A549 (cell line): ENCODE results near the gene FSTL4. TPM values are rescaled to one million over a fixed set of nuclear protein-coding genes. Genes with fewer than 3 reads are reported as not detected.

Experiments used
- ATAC-seq, 2 experiments: fragments of 200-7000 bp in 1 of 2; fragments of >200 bp in 1 of 2; cut with Nextera tagmentation in 1 of 2; cut with Tn5 transposase in 1 of 2; 3 replicates each; pipeline versions ENCODE4 v1.8.0 to v1.9.1; 2018 to 2020; ENCODE audit warnings: mild to moderate bottlenecking in 1 of 2, moderate library complexity in 1 of 2
- CTCF ChIA-PET: fragments of 300-600 bp; sonication (Branson Sonifier 250); formaldehyde crosslinking; extraction: SDS; loops from one replicate; lab custom pipeline; 2021; ENCODE audit warnings: antibody characterized with exemption, inconsistent platforms; lab: Yijun Ruan, JAX
- POLR2A ChIA-PET: fragments of 350-600 bp; formaldehyde crosslinking; extraction: SDS; loops from one replicate; lab custom pipeline; 2021; ENCODE audit warnings: antibody characterized with exemption, inconsistent platforms; lab: Yijun Ruan, JAX
- DNase-seq, 2 experiments: peaks; one replicate each; pipeline versions ENCODE4 v3.0.0 to v3.0.0-alpha.2; 2011 to 2016; ENCODE audit warnings: low read depth in 1 of 2, low spot score in 1 of 2
- FAIRE-seq: peaks from 2 replicates; lab custom pipeline; 2011; peaks lifted over from hg19 to GRCh38; lab: Jason Lieb, UNC
- H3K27ac ChIP-seq, 2 experiments: fragments of >200 bp; sonication (Bioruptor Twin); formaldehyde crosslinking; 3 replicates each; pipeline ENCODE4 v1.5.1; 2016 to 2017
- H3K4me1 ChIP-seq: fragments of >200 bp; sonication (Bioruptor Twin); formaldehyde crosslinking; 3 replicates; pipeline ENCODE4 v1.6.1; 2016
- H3K4me2 ChIP-seq: fragments of >200 bp; sonication (Bioruptor Twin); formaldehyde crosslinking; 3 replicates; pipeline ENCODE4 v1.6.1; 2016
- H3K4me3 ChIP-seq: fragments of >200 bp; sonication (Bioruptor Twin); formaldehyde crosslinking; 3 replicates; pipeline ENCODE4 v1.5.1; 2016
- H3K9me3 ChIP-seq: fragments of >200 bp; sonication (Bioruptor Twin); formaldehyde crosslinking; 3 replicates; pipeline ENCODE4 v1.6.1; 2016
- BHLHE40 ChIP-seq: IDR thresholded peaks from 2 replicates; pipeline ENCODE4 v1.6.1; 2012; ENCODE audit warnings: low read depth, low read length, inconsistent platforms
- CBX2 ChIP-seq: fragments of 200-600 bp; sonication (generic); IDR thresholded peaks from 2 replicates; pipeline ENCODE4 v1.6.1; 2016; ENCODE audit warnings: low read depth, mild to moderate bottlenecking, borderline replicate concordance
- CBX8 ChIP-seq: fragments of 200-600 bp; sonication (generic); IDR thresholded peaks from 2 replicates; pipeline ENCODE4 v1.6.1; 2016
- CEBPB ChIP-seq, 2 experiments: fragments of >200 bp in 1 of 2; sonication (Bioruptor Twin) in 1 of 2; formaldehyde crosslinking in 1 of 2; IDR thresholded peaks; 2 replicates each; pipeline ENCODE4 v1.6.1; 2012 to 2016
- CHD2 ChIP-seq: fragments of 150-350 bp; IDR thresholded peaks from 2 replicates; pipeline ENCODE4 v1.6.1; 2014; ENCODE audit warnings: low read length; ENCODE audit not compliant: partially characterized antibody
- FOSB ChIP-seq: fragments of 250-450 bp; sonication (Bioruptor Pico); IDR thresholded peaks from 2 replicates; pipeline ENCODE4 v1.5.0; 2020; ENCODE audit warnings: mild to moderate bottlenecking, moderate library complexity
- FOSL2 ChIP-seq, 2 experiments: fragments of 450-650 bp in 1 of 2; fragments of >200 bp in 1 of 2; sonication (Bioruptor Twin) in 1 of 2; formaldehyde crosslinking; IDR thresholded peaks; 2 replicates each; pipeline versions ENCODE4 v1.5.0 to v1.6.1; 2016 to 2020; ENCODE audit warnings: mild to moderate bottlenecking in 1 of 2, moderate library complexity in 1 of 2
- FOXS1 ChIP-seq: fragments of 250-450 bp; sonication (Bioruptor Pico); IDR thresholded peaks from 2 replicates; pipeline ENCODE4 v1.5.0; 2020; ENCODE audit warnings: mild to moderate bottlenecking, moderate library complexity
- GATA3 ChIP-seq: IDR thresholded peaks from 2 replicates; pipeline ENCODE4 v1.6.1; 2012; ENCODE audit warnings: borderline replicate concordance
- HOXB13 ChIP-seq: fragments of 250-450 bp; sonication (Bioruptor Pico); IDR thresholded peaks from 2 replicates; pipeline ENCODE4 v1.5.0; 2020; ENCODE audit warnings: low read depth, mild to moderate bottlenecking, moderate library complexity
- KDM5A ChIP-seq: fragments of 200-600 bp; sonication (generic); IDR thresholded peaks from 2 replicates; pipeline ENCODE4 v1.6.1; 2016; ENCODE audit warnings: antibody characterized with exemption, mild to moderate bottlenecking
- MAZ ChIP-seq: fragments of 150-350 bp; IDR thresholded peaks from 2 replicates; pipeline ENCODE4 v1.6.1; 2014; ENCODE audit warnings: antibody characterized with exemption, low read depth, low read length, borderline replicate concordance
- MYC ChIP-seq: IDR thresholded peaks from 2 replicates; pipeline ENCODE4 v1.6.1; 2012; ENCODE audit warnings: mild to moderate bottlenecking, inconsistent platforms, low read length, improper control_type of control experiment, borderline replicate concordance
- NFE2L2 ChIP-seq: fragments of 150-350 bp; conservative IDR thresholded peaks from 2 replicates; pipeline ENCODE4 v1.6.1; 2014; ENCODE audit warnings: low read length
- RFX5 ChIP-seq: fragments of 450-650 bp; IDR thresholded peaks from 2 replicates; pipeline ENCODE4 v1.7.1; 2014; ENCODE audit warnings: antibody characterized with exemption, mild to moderate bottlenecking, moderate library complexity
- RNF2 ChIP-seq: fragments of 200-600 bp; sonication (generic); IDR thresholded peaks from 2 replicates; pipeline ENCODE4 v1.6.1; 2016; ENCODE audit warnings: low read depth, mild to moderate bottlenecking, antibody characterized with exemption, moderate library complexity, borderline replicate concordance
- TFCP2L1 ChIP-seq: fragments of 250-450 bp; sonication (Bioruptor Pico); IDR thresholded peaks from 2 replicates; pipeline ENCODE4 v1.5.0; 2021; ENCODE audit warnings: mild to moderate bottlenecking
- TP53 ChIP-seq: fragments of 250-450 bp; sonication (Bioruptor Pico); IDR thresholded peaks from 2 replicates; pipeline ENCODE4 v1.5.0; 2021; ENCODE audit warnings: mild to moderate bottlenecking, moderate library complexity
- ZFP36 ChIP-seq: fragments of 450-650 bp; IDR thresholded peaks from 2 replicates; pipeline ENCODE4 v1.6.1; 2014; ENCODE audit warnings: borderline replicate concordance; ENCODE audit not compliant: partially characterized antibody
- ZNF302 ChIP-seq: fragments of 250-450 bp; sonication (Bioruptor Pico); IDR thresholded peaks from 2 replicates; pipeline ENCODE4 v1.9.0; 2021; ENCODE audit warnings: inconsistent platforms, mild to moderate bottlenecking, moderate library complexity
- WGBS: methylation state at CpG from one replicate; pipeline ENCODE4 v1.1.6; 2017; ENCODE audit errors: missing lambda C conversion rate; 5-methylcytosine and 5-hydroxymethylcytosine counted together
- polyA plus RNA-seq, 4 experiments: library from polyadenylated mRNA; depleted of rRNA in 3 of 4; stranded (reverse); fragments of >200 nt; fragmentation: RNase III in 1 of 4; extraction: RNeasy Plus Mini Kit Qiagen cat#74134 plus additional on column Dnase treatment in 1 of 4; gene quantifications; 2 replicates in 3 of 4; 3 replicates in 1 of 4; pipeline ENCODE4 v1.2.3, GENCODE V29; 2011 to 2017
- TF ChIP-seq, protein P1 (sequence below): IDR thresholded peaks from 2 replicates; pipeline ENCODE4 v1.6.1; 2012; ENCODE audit warnings: low read depth, borderline replicate concordance
- TF ChIP-seq, protein P2 (sequence below): fragments of 150-350 bp; IDR thresholded peaks from 2 replicates; pipeline ENCODE4 v1.6.1; 2014; ENCODE audit warnings: low read depth, mild to moderate bottlenecking, low read length
- TF ChIP-seq, protein P3 (sequence below): fragments of 450-650 bp; IDR thresholded peaks from 2 replicates; pipeline ENCODE4 v1.6.1; 2014; ENCODE audit warnings: antibody characterized with exemption
- TF ChIP-seq, protein P4 (sequence below): fragments of 250-450 bp; sonication (Bioruptor Pico); IDR thresholded peaks from 2 replicates; pipeline ENCODE4 v1.5.0; 2021; ENCODE audit warnings: mild to moderate bottlenecking, moderate library complexity, borderline replicate concordance

FSTL4 gene
- polyA plus RNA-seq, 2 of the 4 experiments (the other 2 are of a cell fraction), result 1.6 to 1.8 TPM

DNA sequence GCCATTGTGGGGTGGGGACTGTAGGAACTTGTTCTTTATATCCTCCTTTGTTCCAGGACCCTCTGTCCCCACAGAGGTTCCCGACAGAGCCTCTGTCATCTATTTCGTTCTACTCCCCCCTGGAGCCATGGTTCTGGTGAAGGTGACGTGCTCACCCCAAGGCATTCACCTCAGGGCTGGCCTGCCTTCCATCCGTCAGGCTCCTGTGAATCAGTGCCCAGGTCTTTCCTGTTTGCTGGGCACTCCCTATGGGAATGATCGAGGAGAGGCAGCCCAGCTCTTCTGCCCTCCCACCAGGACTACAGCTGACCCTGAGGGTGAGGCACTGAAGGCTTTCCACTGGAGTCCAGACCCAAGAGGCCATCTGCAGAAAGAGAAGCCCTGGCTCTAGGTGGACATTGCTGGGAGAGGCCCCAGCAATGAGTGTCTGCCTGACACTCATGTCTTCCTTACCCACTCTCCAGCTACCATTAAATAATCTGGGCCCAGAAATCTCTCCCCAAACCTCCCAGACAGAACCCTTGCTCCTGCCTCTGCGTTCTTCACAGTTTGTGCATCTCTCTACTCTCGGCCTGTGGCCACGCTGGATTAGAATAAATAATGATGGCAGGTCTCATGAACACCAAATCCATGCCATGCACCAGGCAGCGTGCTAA is 214.2 kb downstream of the FSTL4 start:
- no peaks in the 10 kb centered on the region for H3K4me1 ChIP-seq
- no peak overlapping the region for H3K4me2 ChIP-seq
- CTCF ChIA-PET, result interaction anchor here (0.6 to 2.2 kb wide), 4 partner anchors 8 to 471 kb away, joined by 4 to 8 read pairs (median 6); no protein-coding TSS in a partner anchor
- no peak for TF ChIP-seq FOXS1 (CRISPR knock-in tag)
- no peak for TF ChIP-seq ZNF302 (CRISPR knock-in tag)
- no peak for TF ChIP-seq HOXB13 (CRISPR knock-in tag)
- WGBS, result 59% methylated on average over 9 of the region's 9 CpGs
- POLR2A ChIA-PET, result no interaction called here
- FAIRE-seq (no peak), DNase-seq (no peak), ATAC-seq (no peak)
- no peak overlapping the region for H3K27ac ChIP-seq
- H3K4me3 ChIP-seq, result no peak overlapping the region
- no peaks in the 10 kb centered on the region for H3K9me3 ChIP-seq

DNA sequence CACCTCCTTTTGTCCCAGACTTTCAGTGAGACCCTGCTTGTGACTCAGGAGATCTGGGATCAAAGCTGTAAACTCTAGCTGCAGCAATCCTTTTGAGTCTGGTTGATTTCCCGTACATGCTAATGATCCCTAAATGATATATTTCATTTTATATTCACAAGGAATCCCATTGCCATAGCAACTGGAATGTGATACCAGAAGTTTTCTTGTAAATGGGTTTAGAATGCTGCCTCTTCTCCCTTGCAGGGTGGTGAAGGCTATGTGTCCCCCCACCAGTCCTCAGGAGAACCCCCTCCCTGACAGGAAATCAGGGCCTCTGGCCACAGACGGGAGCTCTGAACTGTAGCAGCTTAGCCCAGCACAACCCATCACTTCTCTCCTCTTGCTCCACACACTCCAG is 215.0 kb downstream of the FSTL4 start:
- H3K9me3 ChIP-seq, result no peaks in the 10 kb centered on the region
- FAIRE-seq, result no peak
- H3K4me1 ChIP-seq, result no peaks in the 10 kb centered on the region
- 77% methylated on average over 2 of the region's 2 CpGs for WGBS
- H3K4me2 ChIP-seq, result no peak overlapping the region
- POLR2A ChIA-PET, result no interaction called here
- H3K4me3 ChIP-seq, result no peak overlapping the region
- TF ChIP-seq ZFP36 (no peak), CBX8 (no peak), KDM5A (no peak), GATA3 (no peak), FOSL2 (IDR thresholded peaks at IDR 0.05) (no peak), FOSL2 (CRISPR knock-in tag; IDR thresholded peaks at IDR 0.05) (no peak), CBX2 (no peak), MAZ (no peak), MYC (no peak), BHLHE40 (no peak), TP53 (CRISPR knock-in tag) (no peak)
- no peak overlapping the region for H3K27ac ChIP-seq
- ATAC-seq, result no peak
- CTCF ChIA-PET, result interaction anchor here (1.4 to 1.6 kb wide), 2 partner anchors 9 to 26 kb away, joined by 5 to 8 read pairs; no protein-coding TSS in a partner anchor
- no peak for DNase-seq

DNA sequence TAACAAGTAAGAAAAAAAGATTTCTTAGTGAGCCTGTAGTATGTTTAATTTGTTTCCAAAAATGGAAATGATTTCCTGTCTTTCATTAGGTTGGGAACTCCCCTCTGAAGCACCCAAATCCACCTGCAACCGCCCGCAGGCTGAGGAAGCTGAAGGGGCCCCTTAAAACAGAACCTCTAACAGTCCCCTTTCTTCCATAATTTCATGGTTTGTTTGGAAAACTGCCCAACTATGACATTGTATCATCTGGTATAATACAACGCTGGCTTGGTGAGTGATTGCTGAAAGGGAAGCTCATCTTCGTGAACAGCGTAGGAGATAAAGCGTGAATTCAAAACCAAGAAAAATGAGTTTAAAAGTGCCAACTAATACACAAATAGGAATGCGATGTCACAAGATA is 215.5 kb downstream of the FSTL4 start:
- no peak for TF ChIP-seq MYC
- TF ChIP-seq, protein P1, sequence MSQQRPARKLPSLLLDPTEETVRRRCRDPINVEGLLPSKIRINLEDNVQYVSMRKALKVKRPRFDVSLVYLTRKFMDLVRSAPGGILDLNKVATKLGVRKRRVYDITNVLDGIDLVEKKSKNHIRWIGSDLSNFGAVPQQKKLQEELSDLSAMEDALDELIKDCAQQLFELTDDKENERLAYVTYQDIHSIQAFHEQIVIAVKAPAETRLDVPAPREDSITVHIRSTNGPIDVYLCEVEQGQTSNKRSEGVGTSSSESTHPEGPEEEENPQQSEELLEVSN, result no peak
- TF ChIP-seq NFE2L2, result no peak
- no peak for TF ChIP-seq ZNF302 (CRISPR knock-in tag)
- TF ChIP-seq RNF2, result no peak
- TF ChIP-seq MAZ, result no peak
- TF ChIP-seq GATA3, result no peak
- no peak for TF ChIP-seq CEBPB (IDR thresholded peaks at IDR 0.05)
- TF ChIP-seq, protein P2, sequence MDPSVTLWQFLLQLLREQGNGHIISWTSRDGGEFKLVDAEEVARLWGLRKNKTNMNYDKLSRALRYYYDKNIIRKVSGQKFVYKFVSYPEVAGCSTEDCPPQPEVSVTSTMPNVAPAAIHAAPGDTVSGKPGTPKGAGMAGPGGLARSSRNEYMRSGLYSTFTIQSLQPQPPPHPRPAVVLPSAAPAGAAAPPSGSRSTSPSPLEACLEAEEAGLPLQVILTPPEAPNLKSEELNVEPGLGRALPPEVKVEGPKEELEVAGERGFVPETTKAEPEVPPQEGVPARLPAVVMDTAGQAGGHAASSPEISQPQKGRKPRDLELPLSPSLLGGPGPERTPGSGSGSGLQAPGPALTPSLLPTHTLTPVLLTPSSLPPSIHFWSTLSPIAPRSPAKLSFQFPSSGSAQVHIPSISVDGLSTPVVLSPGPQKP, result no peak
- TF ChIP-seq, protein P3, sequence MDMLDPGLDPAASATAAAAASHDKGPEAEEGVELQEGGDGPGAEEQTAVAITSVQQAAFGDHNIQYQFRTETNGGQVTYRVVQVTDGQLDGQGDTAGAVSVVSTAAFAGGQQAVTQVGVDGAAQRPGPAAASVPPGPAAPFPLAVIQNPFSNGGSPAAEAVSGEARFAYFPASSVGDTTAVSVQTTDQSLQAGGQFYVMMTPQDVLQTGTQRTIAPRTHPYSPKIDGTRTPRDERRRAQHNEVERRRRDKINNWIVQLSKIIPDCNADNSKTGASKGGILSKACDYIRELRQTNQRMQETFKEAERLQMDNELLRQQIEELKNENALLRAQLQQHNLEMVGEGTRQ, result no peak
- TF ChIP-seq RFX5, result no peak
- TF ChIP-seq FOSB (CRISPR knock-in tag), result no peak
- TF ChIP-seq CHD2, result no peak
- TF ChIP-seq, protein P4, sequence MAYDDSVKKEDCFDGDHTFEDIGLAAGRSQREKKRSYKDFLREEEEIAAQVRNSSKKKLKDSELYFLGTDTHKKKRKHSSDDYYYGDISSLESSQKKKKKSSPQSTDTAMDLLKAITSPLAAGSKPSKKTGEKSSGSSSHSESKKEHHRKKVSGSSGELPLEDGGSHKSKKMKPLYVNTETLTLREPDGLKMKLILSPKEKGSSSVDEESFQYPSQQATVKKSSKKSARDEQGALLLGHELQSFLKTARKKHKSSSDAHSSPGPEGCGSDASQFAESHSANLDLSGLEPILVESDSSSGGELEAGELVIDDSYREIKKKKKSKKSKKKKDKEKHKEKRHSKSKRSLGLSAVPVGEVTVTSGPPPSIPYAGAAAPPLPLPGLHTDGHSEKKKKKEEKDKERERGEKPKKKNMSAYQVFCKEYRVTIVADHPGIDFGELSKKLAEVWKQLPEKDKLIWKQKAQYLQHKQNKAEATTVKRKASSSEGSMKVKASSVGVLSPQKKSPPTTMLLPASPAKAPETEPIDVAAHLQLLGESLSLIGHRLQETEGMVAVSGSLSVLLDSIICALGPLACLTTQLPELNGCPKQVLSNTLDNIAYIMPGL (CRISPR knock-in tag), result no peak
- no peak for TF ChIP-seq TFCP2L1 (CRISPR knock-in tag)
- ATAC-seq, result no peak
- CTCF ChIA-PET, result interaction anchor here (0.6 to 1.6 kb wide), 3 partner anchors 10 to 483 kb away, joined by 3 to 8 read pairs (median 5); no protein-coding TSS in a partner anchor

More for the DNA sequence above, 215.5 kb downstream of the FSTL4 start:
- POLR2A ChIA-PET, result no interaction called here
- no peak for FAIRE-seq
- no peak for DNase-seq
- H3K9me3 ChIP-seq, result no peaks in the 10 kb centered on the region
- no peaks in the 10 kb centered on the region for H3K4me1 ChIP-seq
- H3K27ac ChIP-seq, result no peak overlapping the region
- WGBS, result 83% methylated on average over 7 of the region's 7 CpGs
- H3K4me3 ChIP-seq, result no peak overlapping the region
- H3K4me2 ChIP-seq, result no peak overlapping the region
